Panc1 (cell line): ENCODE data around the gene TMEM37. TPM values are rescaled to one million over a fixed set of nuclear protein-coding genes. Genes with fewer than 3 reads are reported as not detected.

Experiments used
- ATAC-seq: fragments of 200-7000 bp; cut with Tn5 transposase; 2 replicates; pipeline ENCODE4 v1.9.1; 2020; ENCODE audit warnings: mild to moderate bottlenecking, moderate library complexity
- BruUV-seq: library from RNA; stranded (reverse); fragments of 400-500 nt; replicated peaks from 2 replicates; lab custom pipeline; 2021; lab: Mats Ljungman, UMichigan
- CTCF ChIA-PET: fragments of 300-600 bp; sonication (Branson Sonifier 250); formaldehyde crosslinking; loops from one replicate; lab custom pipeline; 2022; ENCODE audit warnings: antibody characterized with exemption; lab: Charles Lee
- POLR2A ChIA-PET: fragments of 300-600 bp; sonication (Branson Sonifier 250); formaldehyde crosslinking; loops from one replicate; lab custom pipeline; 2022; ENCODE audit warnings: antibody characterized with exemption; lab: Charles Lee
- DNase-seq: peaks from one replicate; pipeline ENCODE4 v3.0.0-alpha.2; 2010; ENCODE audit warnings: low read depth, low spot score
- H3K27ac ChIP-seq: 2 replicates; pipeline ENCODE4 v1.5.1; 2011; ENCODE audit warnings: mild to moderate bottlenecking, low read length, inconsistent platforms
- H3K27me3 ChIP-seq: fragments of 200-500 bp; sonication (Bioruptor generic); 2 replicates; pipeline ENCODE4 v1.6.0; 2014; ENCODE audit warnings: low read length, inconsistent platforms; ENCODE audit not compliant: control insufficient read depth, insufficient read depth
- H3K36me3 ChIP-seq: fragments of 200-500 bp; sonication (Bioruptor generic); 2 replicates; pipeline ENCODE4 v1.5.1; 2014; ENCODE audit warnings: inconsistent platforms, mild to moderate bottlenecking, low read length, moderate library complexity; ENCODE audit not compliant: control insufficient read depth, insufficient read depth
- H3K4me1 ChIP-seq: 2 replicates; pipeline ENCODE4 v1.5.1; 2011; ENCODE audit warnings: inconsistent platforms, mild to moderate bottlenecking, low read length, moderate library complexity; ENCODE audit not compliant: control insufficient read depth, insufficient read depth
- H3K4me3 ChIP-seq, 2 experiments: 2 replicates each; pipeline ENCODE4 v1.5.1; 2011 to 2012; ENCODE audit warnings: low read depth in 2 of 2, low read length in 2 of 2, mild to moderate bottlenecking in 2 of 2, inconsistent platforms in 1 of 2, moderate library complexity in 1 of 2
- H3K9me3 ChIP-seq: fragments of 200-500 bp; sonication (Bioruptor generic); 2 replicates; pipeline ENCODE4 v1.5.1; 2014; ENCODE audit warnings: low read depth, mild to moderate bottlenecking, inconsistent platforms, low read length, moderate library complexity; ENCODE audit not compliant: control insufficient read depth, insufficient read depth
- POLR2AphosphoS5 ChIP-seq: IDR thresholded peaks from 2 replicates; pipeline ENCODE4 v1.6.1; 2012; ENCODE audit warnings: mild to moderate bottlenecking, low read depth, low read length, moderate library complexity
- SIN3A ChIP-seq: IDR thresholded peaks from 2 replicates; pipeline ENCODE4 v1.6.1; 2012; ENCODE audit warnings: low read depth, mild to moderate bottlenecking, low read length, moderate library complexity, borderline replicate concordance; ENCODE audit not compliant: insufficient read depth
- TCF7L2 ChIP-seq: IDR thresholded peaks from 2 replicates; pipeline ENCODE4 v1.6.1; 2011; ENCODE audit warnings: mild to moderate bottlenecking, low read depth, low read length, inconsistent platforms
- in situ Hi-C: cut with HindIII; loops from 2 replicates; pipeline ENCODE4 v1.10.0; 2016; ENCODE audit warnings: low sequenced_read_pairs, low pct_unique_long_range_greater_than_20kb
- intact Hi-C: fragments of 100-400 bp; cut with micrococcal nuclease; formaldehyde crosslinking; loops from one replicate; pipeline ENCODE4 v1.10.0; 2022; ENCODE audit not compliant: unreplicated experiment
- total RNA-seq: library from RNA; stranded (reverse); gene quantifications from one replicate; pipeline ENCODE4 v1.2.1, GENCODE V29; 2021; ENCODE audit not compliant: unreplicated experiment
- TF ChIP-seq, protein P1 (sequence below): fragments of 450-650 bp; IDR thresholded peaks from 2 replicates; pipeline ENCODE4 v1.5.1; 2017; ENCODE audit warnings: mild to moderate bottlenecking
- TF ChIP-seq, protein P2 (sequence below), 2 experiments: IDR thresholded peaks; 2 replicates each; pipeline ENCODE4 v1.6.1; 2011 to 2012; ENCODE audit warnings: low read depth in 2 of 2, control low read depth in 1 of 2, low read length in 1 of 2, mild to moderate bottlenecking in 1 of 2, moderate library complexity in 1 of 2; ENCODE audit not compliant: insufficient read depth in 1 of 2

The TMEM37 gene
- total RNA-seq, 1 experiment from 2014 or later, result 0.28 TPM

DNA sequence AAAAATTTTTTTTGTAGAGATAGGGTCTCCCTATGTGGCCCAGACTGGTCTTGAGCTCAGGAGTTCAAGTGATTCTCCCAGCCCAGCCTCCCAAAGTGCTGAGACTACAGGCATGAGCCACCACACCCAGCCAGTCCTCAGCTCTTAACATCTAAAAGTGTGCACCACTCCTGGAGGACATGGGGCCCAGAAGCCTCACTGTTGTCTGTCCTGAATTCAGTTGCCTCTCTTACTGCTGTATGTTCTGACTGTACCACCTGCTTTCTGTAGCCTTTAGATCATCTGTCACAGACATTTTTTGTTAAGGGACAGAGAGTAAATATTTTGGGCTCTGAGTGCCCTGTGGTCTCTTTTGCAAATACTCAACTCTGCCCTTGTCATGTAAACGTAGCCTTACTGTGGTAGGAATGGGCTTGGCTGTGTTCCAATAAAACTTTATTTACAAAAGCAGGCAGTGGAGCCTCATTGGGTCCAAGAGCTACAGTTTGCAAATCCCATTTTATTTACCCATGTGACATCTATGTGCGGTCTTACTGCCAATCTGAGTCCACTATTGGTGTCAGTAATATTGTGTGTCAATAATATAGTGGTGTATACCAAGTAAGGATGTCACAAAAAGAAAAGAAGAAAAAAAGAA is 38.1 kb downstream of the TMEM37 start:
- TF ChIP-seq, protein P1, sequence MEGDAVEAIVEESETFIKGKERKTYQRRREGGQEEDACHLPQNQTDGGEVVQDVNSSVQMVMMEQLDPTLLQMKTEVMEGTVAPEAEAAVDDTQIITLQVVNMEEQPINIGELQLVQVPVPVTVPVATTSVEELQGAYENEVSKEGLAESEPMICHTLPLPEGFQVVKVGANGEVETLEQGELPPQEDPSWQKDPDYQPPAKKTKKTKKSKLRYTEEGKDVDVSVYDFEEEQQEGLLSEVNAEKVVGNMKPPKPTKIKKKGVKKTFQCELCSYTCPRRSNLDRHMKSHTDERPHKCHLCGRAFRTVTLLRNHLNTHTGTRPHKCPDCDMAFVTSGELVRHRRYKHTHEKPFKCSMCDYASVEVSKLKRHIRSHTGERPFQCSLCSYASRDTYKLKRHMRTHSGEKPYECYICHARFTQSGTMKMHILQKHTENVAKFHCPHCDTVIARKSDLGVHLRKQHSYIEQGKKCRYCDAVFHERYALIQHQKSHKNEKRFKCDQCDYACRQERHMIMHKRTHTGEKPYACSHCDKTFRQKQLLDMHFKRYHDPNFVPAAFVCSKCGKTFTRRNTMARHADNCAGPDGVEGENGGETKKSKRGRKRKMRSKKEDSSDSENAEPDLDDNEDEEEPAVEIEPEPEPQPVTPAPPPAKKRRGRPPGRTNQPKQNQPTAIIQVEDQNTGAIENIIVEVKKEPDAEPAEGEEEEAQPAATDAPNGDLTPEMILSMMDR, result no peak
- TF ChIP-seq, protein P2, sequence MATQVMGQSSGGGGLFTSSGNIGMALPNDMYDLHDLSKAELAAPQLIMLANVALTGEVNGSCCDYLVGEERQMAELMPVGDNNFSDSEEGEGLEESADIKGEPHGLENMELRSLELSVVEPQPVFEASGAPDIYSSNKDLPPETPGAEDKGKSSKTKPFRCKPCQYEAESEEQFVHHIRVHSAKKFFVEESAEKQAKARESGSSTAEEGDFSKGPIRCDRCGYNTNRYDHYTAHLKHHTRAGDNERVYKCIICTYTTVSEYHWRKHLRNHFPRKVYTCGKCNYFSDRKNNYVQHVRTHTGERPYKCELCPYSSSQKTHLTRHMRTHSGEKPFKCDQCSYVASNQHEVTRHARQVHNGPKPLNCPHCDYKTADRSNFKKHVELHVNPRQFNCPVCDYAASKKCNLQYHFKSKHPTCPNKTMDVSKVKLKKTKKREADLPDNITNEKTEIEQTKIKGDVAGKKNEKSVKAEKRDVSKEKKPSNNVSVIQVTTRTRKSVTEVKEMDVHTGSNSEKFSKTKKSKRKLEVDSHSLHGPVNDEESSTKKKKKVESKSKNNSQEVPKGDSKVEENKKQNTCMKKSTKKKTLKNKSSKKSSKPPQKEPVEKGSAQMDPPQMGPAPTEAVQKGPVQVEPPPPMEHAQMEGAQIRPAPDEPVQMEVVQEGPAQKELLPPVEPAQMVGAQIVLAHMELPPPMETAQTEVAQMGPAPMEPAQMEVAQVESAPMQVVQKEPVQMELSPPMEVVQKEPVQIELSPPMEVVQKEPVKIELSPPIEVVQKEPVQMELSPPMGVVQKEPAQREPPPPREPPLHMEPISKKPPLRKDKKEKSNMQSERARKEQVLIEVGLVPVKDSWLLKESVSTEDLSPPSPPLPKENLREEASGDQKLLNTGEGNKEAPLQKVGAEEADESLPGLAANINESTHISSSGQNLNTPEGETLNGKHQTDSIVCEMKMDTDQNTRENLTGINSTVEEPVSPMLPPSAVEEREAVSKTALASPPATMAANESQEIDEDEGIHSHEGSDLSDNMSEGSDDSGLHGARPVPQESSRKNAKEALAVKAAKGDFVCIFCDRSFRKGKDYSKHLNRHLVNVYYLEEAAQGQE (IDR thresholded peaks at IDR 0.05; ENCODE audit: insufficient read depth in 1 of 2, low read depth in 2 of 2, low read length in 1 of 2), result no peak
- no peak for TF ChIP-seq SIN3A
- TF ChIP-seq TCF7L2, result no peak
- TF ChIP-seq POLR2AphosphoS5, result no peak
- ChIA-PET CTCF (no interaction called here), POLR2A (no interaction called here)
- no TSS peak for BruUV-seq
- H3K4me3 ChIP-seq, result no peak overlapping the region
- ATAC-seq (no peak), DNase-seq (no peak)
- H3K4me1 ChIP-seq, result no peaks in the 10 kb centered on the region
- intact Hi-C loops, result no loop called here
- H3K36me3 ChIP-seq, result no peaks in the 10 kb centered on the region
- no peak overlapping the region for H3K27ac ChIP-seq
- no peaks in the 10 kb centered on the region for H3K9me3 ChIP-seq
- 0 out of 2 replicates have a peak, but pooled peaks cover 2% of the 10 kb centered on the region for H3K27me3 ChIP-seq
- in situ Hi-C loops, result no loop called here

DNA sequence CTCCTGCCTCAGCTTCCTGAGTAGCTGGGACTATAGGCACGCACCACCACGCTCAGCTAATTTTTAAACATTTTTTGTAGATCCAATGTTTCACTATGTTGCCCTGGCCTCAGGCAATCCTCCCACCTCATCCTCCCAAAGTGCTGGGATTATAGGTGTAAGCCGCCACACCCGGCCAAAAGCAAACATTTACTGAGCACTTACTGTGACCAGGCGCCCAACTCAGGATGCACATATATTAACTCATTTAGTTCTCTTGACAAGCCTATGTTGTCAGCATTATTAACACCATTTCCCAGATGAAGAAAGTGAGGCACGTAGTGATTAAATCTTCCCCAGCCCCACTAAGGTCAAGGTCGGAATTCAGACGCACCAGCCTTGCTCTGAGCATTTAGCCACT is 41.1 kb downstream of the TMEM37 start:
- CTCF ChIA-PET, result no interaction called here
- no peak overlapping the region for H3K4me3 ChIP-seq
- no TSS peak for BruUV-seq
- H3K27ac ChIP-seq, result no peak overlapping the region
- 0 out of 2 replicates have a peak, but pooled peaks cover 2% of the 10 kb centered on the region for H3K27me3 ChIP-seq
- TF ChIP-seq, protein P1, result no peak
- TF ChIP-seq SIN3A (no peak), TCF7L2 (no peak), POLR2AphosphoS5 (no peak)
- TF ChIP-seq, protein P2 (IDR thresholded peaks at IDR 0.05; ENCODE audit: insufficient read depth in 1 of 2, low read depth in 2 of 2, low read length in 1 of 2), result no peak
- DNase-seq (no peak), ATAC-seq (no peak)
- peaks cover 4% of the 10 kb centered on the region for H3K4me1 ChIP-seq
- in situ Hi-C loops (no loop called here), intact Hi-C loops (no loop called here)
- H3K36me3 ChIP-seq, result no peaks in the 10 kb centered on the region
- POLR2A ChIA-PET, result no interaction called here
- H3K9me3 ChIP-seq, result no peaks in the 10 kb centered on the region
